Right lobe of liver (tissue), 4 donors: ENCODE data around the gene FAM168B.

Experiments
- CTCF ChIP-seq, 4 donors: fragments of 200-600 bp in 3 of 4; fragments of 450-650 bp in 1 of 4; IDR thresholded peaks; one replicate each; pipeline versions ENCODE4 v1.5.1 to v1.8.0; 2016 to 2022; ENCODE audit warnings: antibody characterized with exemption in 4 of 4, mild to moderate bottlenecking in 2 of 4
- POLR2A ChIP-seq: fragments of 450-650 bp; IDR thresholded peaks from one replicate; pipeline ENCODE4 v1.6.1; 2017; ENCODE audit warnings: antibody characterized with exemption, mild to moderate bottlenecking
- donor health status: DM: no; HTN: no; CAD: no.
- donor health status: DM: no; HTN: no; CAD: no.
- donor health status: DM: no; HTN: yes; CAD: no.

DNA sequence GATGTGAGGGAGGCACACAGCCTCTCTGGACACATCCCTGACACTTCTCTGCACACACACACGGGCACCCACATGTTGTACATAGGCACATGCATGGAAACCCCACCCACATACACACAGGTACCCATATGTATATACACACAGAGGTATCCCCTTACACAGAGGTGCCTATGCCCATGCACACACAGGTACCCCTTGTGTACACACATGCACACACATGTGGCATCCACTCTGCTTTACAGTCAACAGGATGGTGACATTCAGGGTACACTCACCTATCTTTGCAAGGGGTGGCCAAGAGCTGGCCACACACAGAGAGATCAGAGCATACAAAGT, 59.5 kb downstream of the FAM168B start:
- TF ChIP-seq CTCF (IDR thresholded peaks at IDR 0.05) (no peak), POLR2A (no peak)
